Activated CD4-positive, alpha-beta T cell treated with anti-CD3 and anti-CD28 coated beads for 1 hour (primary cell): Measurements from ENCODE around the gene E2F6.

Experiments
- DNase-seq: peaks from one replicate; pipeline ENCODE4 v3.0.0-alpha.2; 2020

The E2F6 gene

GRCh38 chr2:11492244-11492643 lies 26.3 kb upstream of the E2F6 start:
- DNase-seq, result no peak

GRCh38 chr2:11491348-11491933 lies 25.5 kb upstream of the E2F6 start:
- DNase-seq, result no peak

DNA sequence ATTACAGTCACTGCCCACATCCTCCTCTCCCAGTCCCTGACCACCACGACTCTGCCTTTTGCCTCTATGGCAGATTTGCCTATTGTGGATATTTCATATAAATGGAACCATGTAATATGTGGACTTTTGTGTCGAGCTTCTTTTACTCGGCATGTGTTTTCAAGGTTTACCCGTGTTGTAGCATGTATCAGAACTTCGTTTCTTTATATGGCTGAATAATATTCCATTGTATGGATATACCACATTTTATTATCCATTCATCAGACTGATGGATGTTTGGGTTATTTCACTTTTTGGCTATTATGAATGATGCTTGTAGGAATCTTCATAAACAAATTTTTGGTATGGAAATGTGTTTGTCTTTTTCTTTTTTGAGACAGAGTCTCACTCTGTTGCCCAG lies 24.2 kb upstream of the E2F6 start:
- no peak for DNase-seq

DNA sequence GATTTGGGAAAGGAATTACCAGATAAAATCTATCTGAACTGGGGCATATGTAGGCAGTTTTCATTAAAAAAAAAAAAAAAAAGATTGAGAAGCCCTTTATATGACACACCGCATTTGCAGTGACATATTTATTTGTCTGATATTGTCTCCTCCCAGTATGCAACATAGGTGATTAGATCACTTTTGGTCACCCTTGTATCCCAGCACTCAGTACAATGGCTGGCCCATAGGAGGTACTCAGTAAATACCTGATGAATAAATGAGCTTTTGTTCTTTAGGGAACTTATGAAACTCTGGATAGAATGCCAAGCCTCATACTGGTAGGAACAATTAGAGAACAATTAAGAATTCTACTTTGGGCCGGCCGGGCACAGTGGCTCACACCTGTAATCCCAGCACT lies 22.8 kb upstream of the E2F6 start:
- no peak for DNase-seq

DNA sequence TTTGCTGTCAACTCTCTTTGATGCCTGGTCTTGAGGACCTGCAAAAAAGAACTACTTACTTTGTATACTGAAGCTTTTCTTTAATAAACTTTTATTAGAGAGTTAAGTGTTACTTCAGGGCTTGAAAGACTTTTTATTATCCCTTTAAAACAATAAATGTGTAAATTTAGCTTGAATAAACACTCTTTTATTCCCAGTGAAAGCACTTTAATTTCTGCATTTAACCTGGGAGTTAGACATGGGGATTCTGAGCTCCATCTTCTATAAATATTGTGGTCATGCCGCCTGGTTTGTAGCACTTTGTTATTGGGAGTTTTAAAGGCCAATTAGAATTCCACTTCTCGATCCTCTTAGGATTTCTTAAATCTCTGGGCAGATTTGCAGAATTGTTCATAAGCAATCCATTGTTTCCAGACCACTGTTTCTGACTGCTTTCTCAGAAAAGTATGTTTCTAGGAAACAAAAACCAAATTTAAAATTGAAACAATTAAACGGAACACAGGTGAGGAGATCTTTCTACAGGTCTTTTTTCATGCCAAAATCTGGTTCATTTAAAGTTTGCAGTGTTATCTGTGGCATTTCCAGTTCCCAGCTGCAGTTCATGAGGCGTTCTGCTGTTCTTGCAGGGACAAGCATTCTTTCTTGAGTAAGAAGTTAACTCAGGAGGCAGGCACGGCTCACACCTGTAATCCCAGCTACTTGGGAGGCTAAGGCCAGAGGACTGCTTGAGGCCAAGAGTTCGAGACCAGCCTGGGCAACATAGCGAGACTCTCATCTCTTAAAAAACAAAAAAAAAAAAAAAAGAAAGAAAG lies 18.1 kb upstream of the E2F6 start:
- DNase-seq, result no peak

GRCh38 chr2:11482473-11483035 lies 16.6 kb upstream of the E2F6 start:
- no peak for DNase-seq

GRCh38 chr2:11481789-11482472 lies 16.0 kb upstream of the E2F6 start:
- DNase-seq, result no peak

DNA sequence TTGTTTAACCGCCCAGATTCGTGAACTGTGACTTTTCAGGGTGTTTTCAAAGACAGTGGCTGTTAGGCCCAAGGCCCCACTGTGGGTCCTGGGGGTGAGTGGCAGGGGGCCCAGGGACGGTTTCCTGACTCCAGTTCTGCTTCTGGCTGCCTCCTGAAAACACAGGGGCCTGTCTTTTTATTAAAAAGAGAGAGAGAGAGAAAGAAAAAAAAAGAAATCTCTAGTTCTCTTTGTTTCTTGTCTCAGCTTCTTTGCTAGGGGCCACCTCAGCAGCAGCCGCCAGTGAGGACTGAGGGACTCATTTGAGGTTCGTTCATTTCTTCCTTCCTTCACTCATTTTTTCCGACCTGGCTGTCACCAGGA lies 15.4 kb upstream of the E2F6 start:
- no peak for DNase-seq

DNA sequence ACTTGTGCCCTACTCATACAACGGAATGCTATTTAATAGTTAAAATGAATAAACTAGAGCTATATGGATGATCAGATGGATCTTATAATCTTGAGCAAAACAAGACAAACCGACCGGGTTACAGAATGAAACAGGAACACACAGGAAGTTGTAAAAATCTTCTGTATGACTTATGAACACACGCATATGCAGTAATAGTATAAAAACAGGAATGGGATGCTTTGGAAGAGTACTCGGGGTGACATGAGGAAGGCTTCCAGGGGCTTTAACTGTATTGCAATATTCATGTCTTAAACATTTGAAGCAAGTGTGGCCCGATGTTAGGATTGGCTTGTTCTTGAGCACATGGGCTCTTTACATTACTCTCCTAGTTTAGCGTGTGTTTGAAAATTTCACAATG lies 14.9 kb upstream of the E2F6 start:
- DNase-seq, result no peak

GRCh38 chr2:11480406-11480805 lies 14.4 kb upstream of the E2F6 start:
- no peak for DNase-seq

GRCh38 chr2:11478899-11479605 lies 13.1 kb upstream of the E2F6 start:
- DNase-seq, result no peak

GRCh38 chr2:11477994-11478393 lies 12.0 kb upstream of the E2F6 start:
- peak; percentile 67 for DNase-seq

GRCh38 chr2:11473659-11474433 lies 7.9 kb upstream of the E2F6 start:
- no peak for DNase-seq

DNA sequence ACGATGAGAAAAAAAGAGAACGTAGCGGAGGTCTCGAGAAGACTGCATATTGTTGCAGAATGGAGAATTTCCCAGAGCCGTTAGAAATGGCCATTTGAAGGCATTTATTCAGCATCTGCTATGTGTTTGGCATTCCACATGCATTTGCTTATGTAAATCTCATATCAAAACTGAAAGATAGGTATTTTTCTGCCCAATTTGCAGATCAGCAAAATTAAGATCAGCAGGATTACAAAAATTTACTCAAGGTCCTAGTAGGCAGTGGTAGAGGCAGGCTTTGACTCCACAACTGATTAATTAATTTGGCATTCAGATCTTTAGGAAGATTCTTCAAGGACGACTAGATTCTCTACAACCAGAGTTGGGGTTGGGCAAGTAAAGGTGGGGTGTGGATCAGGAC lies 1.8 kb upstream of the E2F6 start:
- no peak for DNase-seq

DNA sequence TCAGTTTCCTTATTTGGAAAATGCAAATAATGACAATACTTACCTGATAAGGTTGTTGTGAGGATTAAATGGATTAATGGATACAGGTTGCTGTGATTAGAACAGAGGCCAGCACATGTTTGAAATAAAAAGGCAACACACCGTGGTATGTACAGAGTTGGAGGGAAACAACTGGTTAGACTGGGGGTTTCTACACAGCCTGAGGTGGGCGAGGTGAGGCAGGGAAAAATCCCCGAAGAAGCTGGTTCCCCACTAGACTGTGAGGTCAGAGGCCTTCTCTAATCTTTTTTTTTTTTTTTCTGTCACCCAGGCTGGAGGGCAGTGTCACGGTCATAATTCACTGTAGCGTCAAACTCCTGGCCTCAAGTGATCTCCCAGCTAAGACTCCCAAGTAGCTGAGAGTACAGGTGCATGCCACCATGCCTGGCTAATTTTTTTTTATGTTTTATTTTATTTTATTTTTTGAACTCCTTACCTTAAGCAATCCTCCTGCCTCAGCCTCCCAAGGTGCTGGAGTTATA lies 1.2 kb upstream of the E2F6 start:
- DNase-seq, result no peak

DNA sequence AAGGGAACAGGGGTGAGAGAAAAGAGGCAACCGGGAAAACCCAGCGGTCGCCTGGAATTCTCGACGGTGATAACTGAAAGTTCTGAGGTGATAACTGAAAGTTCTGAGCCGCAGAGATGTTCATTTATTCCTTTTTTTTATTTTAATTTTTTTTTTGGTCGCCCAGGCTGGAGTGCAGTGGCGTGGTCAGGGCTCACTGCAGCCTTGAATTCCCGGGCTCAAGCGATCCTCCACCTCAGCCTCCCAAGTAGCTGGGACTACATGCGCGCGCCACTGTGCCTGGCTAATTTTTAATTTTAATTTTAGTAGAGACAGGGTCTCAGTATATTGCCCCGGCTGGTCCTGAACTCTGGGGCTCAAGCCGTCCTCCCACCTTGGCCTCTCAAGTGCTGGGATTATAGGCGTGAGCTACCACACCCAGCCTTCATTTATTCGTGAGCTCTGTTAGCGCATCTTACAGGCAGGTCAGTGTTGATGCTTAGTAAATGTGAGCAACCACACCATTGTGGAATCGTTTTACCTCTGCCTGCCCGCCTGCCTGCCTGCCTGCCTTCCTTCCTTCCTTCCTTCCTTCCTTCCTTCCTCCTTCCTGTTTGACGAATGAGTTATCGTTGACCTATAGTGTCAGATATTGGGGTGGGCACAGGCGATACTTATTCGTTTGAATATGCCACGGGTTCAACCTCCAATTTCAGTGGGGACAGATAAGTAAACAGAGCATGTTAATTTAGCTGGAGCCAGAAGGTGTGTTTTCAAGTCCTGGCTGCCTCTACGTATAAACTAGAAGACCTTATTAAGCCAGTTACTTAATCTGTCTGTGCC lies 557 bp upstream of the E2F6 start:
- DNase-seq, result no peak

DNA sequence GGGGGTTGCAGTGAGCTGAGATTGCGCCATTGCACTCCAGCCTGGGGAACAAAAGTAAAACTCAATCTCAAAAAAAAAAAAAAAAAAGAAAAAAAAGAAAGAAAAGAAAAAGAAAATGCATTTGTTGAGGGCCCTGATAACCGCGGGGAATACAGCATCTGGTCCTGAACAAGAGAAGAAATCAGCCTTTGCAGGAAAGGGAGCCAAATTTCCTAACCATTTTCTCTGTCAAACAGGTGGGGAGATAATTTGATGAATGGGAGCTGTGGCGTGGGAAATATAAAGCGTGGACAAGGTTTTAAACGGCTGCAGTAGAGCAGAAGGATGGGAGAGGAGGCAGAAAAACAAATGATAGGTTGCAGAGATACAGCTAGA lies 864 bp downstream of the E2F6 start:
- DNase-seq, result no peak

GRCh38 chr2:11459816-11460215 lies 6.1 kb downstream of the E2F6 start:
- no peak for DNase-seq

DNA sequence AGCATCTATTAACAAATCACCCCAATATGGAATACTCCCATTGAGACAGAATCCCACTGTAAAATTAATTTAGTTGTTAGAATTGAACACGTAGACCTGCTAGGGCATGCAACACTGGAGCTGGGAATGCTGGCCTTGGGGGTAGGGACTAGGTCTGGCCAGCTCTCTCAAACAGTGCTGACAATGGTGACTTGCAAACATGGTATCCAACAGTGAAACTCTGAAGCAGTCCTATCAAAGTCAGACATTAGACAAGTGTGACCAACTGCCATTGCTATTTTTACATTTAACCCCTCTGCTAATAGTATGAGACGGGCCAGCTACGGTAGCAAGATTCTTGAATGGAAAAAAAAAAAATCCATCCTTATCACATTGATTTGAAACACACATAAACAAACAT lies 7.2 kb downstream of the E2F6 start:
- DNase-seq, result no peak

- no peak for DNase-seq
These were observed 8.0 kb downstream of the E2F6 start for GRCh38 chr2:11457935-11458334.

GRCh38 chr2:11456251-11456650 lies 9.7 kb downstream of the E2F6 start:
- no peak for DNase-seq
